BJ (cell line): ENCODE data around the gene LIMS1. TPM values are rescaled to one million over a fixed set of nuclear protein-coding genes. Genes with fewer than 3 reads are reported as not detected.

Experiments used
- CTCF ChIA-PET: fragments of 350-600 bp; formaldehyde crosslinking; extraction: SDS; loops from one replicate; lab custom pipeline; 2021; ENCODE audit warnings: antibody characterized with exemption, inconsistent platforms; lab: Yijun Ruan, JAX
- POLR2A ChIA-PET: fragments of 300-600 bp; sonication (Branson Sonifier 250); formaldehyde crosslinking; extraction: SDS; loops from one replicate; lab custom pipeline; 2021; ENCODE audit warnings: antibody characterized with exemption; lab: Charles Lee
- DNase-seq: peaks from one replicate; pipeline ENCODE4 v3.0.0-alpha.2; 2011; ENCODE audit warnings: low read depth
- H3K27me3 ChIP-seq: 2 replicates; pipeline ENCODE4 v1.6.0; 2011; ENCODE audit warnings: low read length; ENCODE audit not compliant: control insufficient read depth, insufficient read depth
- H3K36me3 ChIP-seq: 2 replicates; pipeline ENCODE4 v1.5.1; 2011; ENCODE audit warnings: low read length; ENCODE audit not compliant: control insufficient read depth, insufficient read depth
- H3K4me3 ChIP-seq: 2 replicates; pipeline ENCODE4 v1.5.1; 2011; ENCODE audit warnings: low read depth, mild to moderate bottlenecking, control low read depth, low read length
- polyA plus RNA-seq: library from polyadenylated mRNA; depleted of rRNA; stranded (reverse); fragments of >200 nt; gene quantifications from 2 replicates; pipeline ENCODE4 v1.2.3, GENCODE V29; 2011
- TF ChIP-seq, protein P1 (sequence below): IDR thresholded peaks from 2 replicates; pipeline ENCODE4 v1.5.1; 2011; ENCODE audit warnings: low read depth, mild to moderate bottlenecking, control low read depth, inconsistent platforms, low read length, moderate library complexity; ENCODE audit not compliant: insufficient read depth

LIMS1 gene
- polyA plus RNA-seq, 1 experiment, result 103 TPM

DNA sequence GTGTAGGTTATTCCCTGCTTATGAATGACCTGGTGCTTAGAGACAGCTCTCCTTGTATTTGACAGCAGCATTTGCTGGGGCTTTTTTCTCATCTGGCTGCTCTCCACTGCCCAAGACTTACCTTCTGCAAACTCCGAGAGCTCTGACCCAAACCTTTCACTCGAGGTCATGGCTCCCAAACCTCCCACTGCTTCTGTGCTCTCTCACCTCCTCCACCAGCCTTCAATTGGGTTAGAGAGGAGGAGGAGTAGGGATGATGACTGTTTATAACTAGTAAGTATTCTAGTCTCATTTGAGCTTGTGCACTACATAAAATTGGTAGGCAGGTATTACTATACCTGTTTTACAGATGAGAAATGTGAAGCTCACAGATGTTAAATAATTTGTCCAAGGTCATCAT, 40.1 kb downstream of the LIMS1 start:
- no peaks in the 10 kb centered on the region for H3K27me3 ChIP-seq
- ChIA-PET CTCF (interaction anchor here (0.8 to 1.5 kb wide), 4 partner anchors 10 to 192 kb away, joined by 3 to 7 read pairs (median 3); no protein-coding TSS in a partner anchor), POLR2A (no interaction called here)
- no peaks in the 10 kb centered on the region for H3K36me3 ChIP-seq
- no peak for DNase-seq
- TF ChIP-seq, protein P1, sequence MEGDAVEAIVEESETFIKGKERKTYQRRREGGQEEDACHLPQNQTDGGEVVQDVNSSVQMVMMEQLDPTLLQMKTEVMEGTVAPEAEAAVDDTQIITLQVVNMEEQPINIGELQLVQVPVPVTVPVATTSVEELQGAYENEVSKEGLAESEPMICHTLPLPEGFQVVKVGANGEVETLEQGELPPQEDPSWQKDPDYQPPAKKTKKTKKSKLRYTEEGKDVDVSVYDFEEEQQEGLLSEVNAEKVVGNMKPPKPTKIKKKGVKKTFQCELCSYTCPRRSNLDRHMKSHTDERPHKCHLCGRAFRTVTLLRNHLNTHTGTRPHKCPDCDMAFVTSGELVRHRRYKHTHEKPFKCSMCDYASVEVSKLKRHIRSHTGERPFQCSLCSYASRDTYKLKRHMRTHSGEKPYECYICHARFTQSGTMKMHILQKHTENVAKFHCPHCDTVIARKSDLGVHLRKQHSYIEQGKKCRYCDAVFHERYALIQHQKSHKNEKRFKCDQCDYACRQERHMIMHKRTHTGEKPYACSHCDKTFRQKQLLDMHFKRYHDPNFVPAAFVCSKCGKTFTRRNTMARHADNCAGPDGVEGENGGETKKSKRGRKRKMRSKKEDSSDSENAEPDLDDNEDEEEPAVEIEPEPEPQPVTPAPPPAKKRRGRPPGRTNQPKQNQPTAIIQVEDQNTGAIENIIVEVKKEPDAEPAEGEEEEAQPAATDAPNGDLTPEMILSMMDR, result no peak
- H3K4me3 ChIP-seq, result no peak overlapping the region

GRCh38 chr2:108575132-108575966, 41.1 kb downstream of the LIMS1 start:
- H3K27me3 ChIP-seq, result no peaks in the 10 kb centered on the region
- H3K4me3 ChIP-seq, result no peak overlapping the region
- TF ChIP-seq, protein P1, result no peak
- CTCF ChIA-PET, result interaction anchor here (1.0 to 1.3 kb wide), 3 partner anchors 9 to 167 kb away, joined by 3 to 6 read pairs (median 5); no protein-coding TSS in a partner anchor
- peak; percentile 65 for DNase-seq
- POLR2A ChIA-PET, result interaction anchor here (0.7 to 0.9 kb wide), 2 partner anchors 9 to 19 kb away, joined by 3 to 4 read pairs; no protein-coding TSS in a partner anchor
- H3K36me3 ChIP-seq, result no peaks in the 10 kb centered on the region

- H3K27me3 ChIP-seq, result no peaks in the 10 kb centered on the region
- no peak for DNase-seq
- no peak overlapping the region for H3K4me3 ChIP-seq
- ChIA-PET CTCF (no interaction called here), POLR2A (no interaction called here)
- TF ChIP-seq, protein P1, result no peak
- H3K36me3 ChIP-seq, result no peaks in the 10 kb centered on the region
Observed at GRCh38 chr2:108577099-108577498, 42.8 kb downstream of the LIMS1 start.

GRCh38 chr2:108579623-108580022, 45.4 kb downstream of the LIMS1 start:
- TF ChIP-seq, protein P1, result no peak
- Histone ChIP-seq H3K36me3 (no peaks in the 10 kb centered on the region), H3K27me3 (no peaks in the 10 kb centered on the region), H3K4me3 (no peak overlapping the region)
- no peak for DNase-seq
- CTCF ChIA-PET, result interaction anchor here (1.0 to 1.7 kb wide), 3 partner anchors 13 to 208 kb away, joined by 3 to 5 read pairs (median 3); no protein-coding TSS in a partner anchor
- POLR2A ChIA-PET, result interaction anchor here (0.6 kb wide), 1 partner anchor 117 kb away, joined by 3 read pairs; no protein-coding TSS in a partner anchor

- POLR2A ChIA-PET, result no interaction called here
Observed at GRCh38 chr2:108580050-108580449, 45.8 kb downstream of the LIMS1 start.

More at GRCh38 chr2:108580050-108580449, 45.8 kb downstream of the LIMS1 start:
- DNase-seq, result no peak
- TF ChIP-seq, protein P1, result no peak
- Histone ChIP-seq H3K4me3 (no peak overlapping the region), H3K36me3 (no peaks in the 10 kb centered on the region), H3K27me3 (no peaks in the 10 kb centered on the region)
- CTCF ChIA-PET, result interaction anchor here (1.1 kb wide), 1 partner anchor 57 kb away, joined by 3 read pairs; no protein-coding TSS in a partner anchor
